K562 (cell line): ENCODE data around the gene ABCG2. TPM values are rescaled to one million over a fixed set of nuclear protein-coding genes. Genes with fewer than 3 reads are reported as not detected.

Source experiments
- ATAC-seq: fragments of 200-7000 bp; cut with Tn5 transposase; 3 replicates; pipeline ENCODE4 v1.9.1; 2020; ENCODE audit warnings: moderate library complexity
- BruUV-seq: library from RNA; stranded (reverse); fragments of 400-500 nt; replicated peaks from 2 replicates; lab custom pipeline; 2021; lab: Mats Ljungman, UMichigan
- CTCF ChIA-PET: fragments of 300-600 bp; formaldehyde crosslinking; extraction: SDS; loops from one replicate; lab custom pipeline; 2021; ENCODE audit warnings: low intra/inter-chr PET ratio; lab: Yijun Ruan, JAX
- POLR2A ChIA-PET: fragments of 300-600, 350-650 bp; sonication (Branson Sonifier 250); formaldehyde crosslinking; extraction: SDS; loops from one replicate; lab custom pipeline; 2021; ENCODE audit warnings: antibody characterized with exemption, inconsistent platforms; lab: Yijun Ruan, JAX
- DNase-seq, 4 experiments: peaks; one replicate each; pipeline versions ENCODE4 v3.0.0 to v3.0.0-alpha.2; 2011 to 2018; ENCODE audit warnings: low spot score in 3 of 4, mixed read lengths in 3 of 4; ENCODE audit errors: extremely low read depth in 1 of 4
- FAIRE-seq: peaks from 2 replicates; lab custom pipeline; 2011; peaks lifted over from hg19 to GRCh38; lab: Jason Lieb, UNC
- H2AFZ ChIP-seq: 2 replicates; pipeline ENCODE4 v1.6.0; 2011; ENCODE audit warnings: low read depth, low read length, control low read depth, inconsistent platforms
- H3K27ac ChIP-seq: fragments of 200-600 bp; 3 replicates; pipeline ENCODE4 v1.8.0; 2011; ENCODE audit warnings: low read depth, mild to moderate bottlenecking, control low read depth, inconsistent platforms, low read length, moderate library complexity, mixed read lengths; ENCODE audit errors: extremely low read depth
- H3K27me3 ChIP-seq, 2 experiments: fragments of 300-600 bp in 1 of 2; 2 replicates in 1 of 2; 3 replicates in 1 of 2; pipeline versions ENCODE4 v1.6.0 to v1.8.0; 2011; ENCODE audit warnings: inconsistent platforms in 2 of 2, low read length in 2 of 2, mild to moderate bottlenecking in 1 of 2, mixed read lengths in 1 of 2, moderate library complexity in 1 of 2; ENCODE audit not compliant: control insufficient read depth in 2 of 2, insufficient read depth in 2 of 2
- H3K36me3 ChIP-seq: fragments of 300-600 bp; 3 replicates; pipeline ENCODE4 v1.8.0; 2011; ENCODE audit warnings: mild to moderate bottlenecking, low read length, inconsistent platforms; ENCODE audit not compliant: control insufficient read depth, insufficient read depth
- H3K4me1 ChIP-seq, 2 experiments: fragments of 200-600 bp in 1 of 2; replicated peaks in 1 of 2; 2 replicates in 1 of 2; 3 replicates in 1 of 2; pipeline versions ENCODE4 v1.5.1 to v1.8.0; 2011; ENCODE audit warnings: inconsistent platforms in 2 of 2, low read length in 2 of 2, mild to moderate bottlenecking in 1 of 2, mixed read lengths in 1 of 2, moderate library complexity in 1 of 2; ENCODE audit not compliant: control insufficient read depth in 2 of 2, insufficient read depth in 2 of 2
- H3K4me2 ChIP-seq: 2 replicates; pipeline ENCODE4 v1.6.1; 2011; ENCODE audit warnings: low read length, control low read depth, inconsistent platforms, mixed read lengths; ENCODE audit not compliant: insufficient read depth
- H3K4me3 ChIP-seq: fragments of 200-600 bp; sonication (generic), shearing (Covaris generic); 2 replicates; pipeline ENCODE4 v1.5.1; 2016; ENCODE audit warnings: control low read depth, inconsistent platforms
- H3K79me2 ChIP-seq: fragments of 200-600 bp; 3 replicates; pipeline ENCODE4 v1.8.0; 2011; ENCODE audit warnings: low read length, inconsistent platforms; ENCODE audit not compliant: control insufficient read depth, insufficient read depth
- H3K9ac ChIP-seq, 2 experiments: 2 replicates each; pipeline versions ENCODE4 v1.6.0 to v1.6.1; 2011; ENCODE audit warnings: low read depth in 2 of 2, low read length in 2 of 2, control low read depth in 1 of 2, inconsistent platforms in 1 of 2, mild to moderate bottlenecking in 1 of 2, mixed read lengths in 1 of 2; ENCODE audit not compliant: insufficient read depth in 1 of 2
- H3K9me1 ChIP-seq: one replicate; pipeline ENCODE4 v1.6.0; 2011; ENCODE audit warnings: inconsistent platforms, mild to moderate bottlenecking, low read length, moderate library complexity; ENCODE audit not compliant: control insufficient read depth, insufficient read depth
- H3K9me3 ChIP-seq: replicated peaks from 2 replicates; pipeline ENCODE4 v1.5.1; 2011; ENCODE audit warnings: low read depth, low read length, inconsistent platforms; ENCODE audit not compliant: control insufficient read depth, insufficient read depth
- H4K20me1 ChIP-seq: replicated peaks from 2 replicates; pipeline ENCODE4 v1.6.1; 2011; ENCODE audit warnings: low read length, inconsistent platforms, mixed read lengths; ENCODE audit not compliant: control insufficient read depth, insufficient read depth
- BACH1 ChIP-seq: fragments of 200-800 bp; sonication (Bioruptor generic); IDR thresholded peaks from 2 replicates; pipeline ENCODE4 v1.6.1; 2016; ENCODE audit warnings: missing genetic modification characterization, missing compliant biosample characterization
- C11orf30 ChIP-seq: fragments of 450-650 bp; IDR thresholded peaks from 2 replicates; pipeline ENCODE4 v1.6.1; 2016; ENCODE audit warnings: low read depth, mild to moderate bottlenecking
- FOXJ3 ChIP-seq: sonication (generic); formaldehyde crosslinking; IDR thresholded peaks from 2 replicates; pipeline ENCODE4 v1.4.0; 2020; ENCODE audit warnings: mild to moderate bottlenecking, missing genetic modification reagents
- JUN ChIP-seq, 2 experiments: sonication (generic) in 1 of 2; formaldehyde crosslinking in 1 of 2; IDR thresholded peaks; 2 replicates each; pipeline versions ENCODE4 v1.6.1 to v1.8.0; 2012 to 2022; ENCODE audit warnings: borderline replicate concordance in 2 of 2, mild to moderate bottlenecking in 2 of 2, improper control_type of control experiment in 1 of 2, low read depth in 1 of 2, low read length in 1 of 2, missing genetic modification reagents in 1 of 2
- SMARCE1 ChIP-seq: fragments of 450-650 bp; IDR thresholded peaks from 2 replicates; pipeline ENCODE4 v1.7.1; 2016; ENCODE audit warnings: mild to moderate bottlenecking
- TARDBP ChIP-seq: fragments of 450-650 bp; IDR thresholded peaks from 2 replicates; pipeline ENCODE4 v1.6.1; 2016
- TEAD2 ChIP-seq: fragments of 450-650 bp; IDR thresholded peaks from 2 replicates; pipeline ENCODE4 v1.6.1; 2016; ENCODE audit warnings: missing genetic modification characterization, control low read depth, missing compliant biosample characterization
- ZNF274 ChIP-seq: IDR thresholded peaks from 2 replicates; pipeline ENCODE4 v1.6.1; 2011; ENCODE audit warnings: low read depth, mild to moderate bottlenecking, low read length, moderate library complexity, borderline replicate concordance
- ZNF449 ChIP-seq: fragments of 250-450 bp; sonication (Bioruptor Pico); IDR thresholded peaks from 2 replicates; pipeline ENCODE4 v1.8.0; 2022; ENCODE audit warnings: moderate library complexity, mild to moderate bottlenecking, inconsistent platforms
- WGBS: fragments of 100-300 bp; shearing (Covaris generic); methylation state at CpG from one replicate; pipeline ENCODE4 v1.1.6; 2016; ENCODE audit warnings: low coverage, mixed read lengths; ENCODE audit not compliant: insufficient coverage; ENCODE audit errors: missing lambda C conversion rate; 5-methylcytosine and 5-hydroxymethylcytosine counted together
- in situ Hi-C: fragments of 300-500 bp; cut with MboI; formaldehyde crosslinking; loops from 4 replicates; pipeline ENCODE4 v1.15.0; 2018; ENCODE audit warnings: inconsistent platforms, mixed read lengths
- intact Hi-C: fragments of 100-400 bp; cut with micrococcal nuclease; formaldehyde crosslinking; loops from 2 replicates; pipeline ENCODE4 v1.14.2; 2022
- polyA plus RNA-seq, 8 experiments: library from polyadenylated mRNA; depleted of rRNA in 4 of 8; stranded (reverse) in 5 of 8; unstranded in 3 of 8; fragments of >200 nt; fragmentation: Nextera tagmentation in 2 of 8; fragmentation: Illumina TruSeq in 1 of 8; extraction: Ambion mirVana in 2 of 8; extraction: Trizol in 1 of 8; gene quantifications; 2 replicates each; pipeline versions ENCODE4 v1.2.1 to v1.2.3, GENCODE V29; 2011 to 2014; ENCODE audit warnings: inconsistent platforms in 1 of 8, missing spikeins in 1 of 8
- total RNA-seq, 7 experiments: library from RNA; depleted of rRNA in 6 of 7; stranded (reverse); fragments of >200 nt in 6 of 7; fragmentation: Illumina TruSeq in 2 of 7; extraction: Trizol in 2 of 7; gene quantifications; 2 replicates each; pipeline versions ENCODE4 v1.2.1 to v1.2.3, GENCODE V29; 2011 to 2021; ENCODE audit warnings: low replicate concordance in 1 of 7
- TF ChIP-seq, protein P1 (sequence below): fragments of 450-650 bp; IDR thresholded peaks from 2 replicates; pipeline ENCODE4 v1.6.1; 2016; ENCODE audit warnings: mild to moderate bottlenecking

The ABCG2 gene
- total and polyA plus RNA-seq, 9 of the 15 experiments (the other 6 are each of a cell fraction or from before 2014, with no cell fraction given), result 0.01 to 0.36 (median 0.11) TPM; not detected in 4

DNA sequence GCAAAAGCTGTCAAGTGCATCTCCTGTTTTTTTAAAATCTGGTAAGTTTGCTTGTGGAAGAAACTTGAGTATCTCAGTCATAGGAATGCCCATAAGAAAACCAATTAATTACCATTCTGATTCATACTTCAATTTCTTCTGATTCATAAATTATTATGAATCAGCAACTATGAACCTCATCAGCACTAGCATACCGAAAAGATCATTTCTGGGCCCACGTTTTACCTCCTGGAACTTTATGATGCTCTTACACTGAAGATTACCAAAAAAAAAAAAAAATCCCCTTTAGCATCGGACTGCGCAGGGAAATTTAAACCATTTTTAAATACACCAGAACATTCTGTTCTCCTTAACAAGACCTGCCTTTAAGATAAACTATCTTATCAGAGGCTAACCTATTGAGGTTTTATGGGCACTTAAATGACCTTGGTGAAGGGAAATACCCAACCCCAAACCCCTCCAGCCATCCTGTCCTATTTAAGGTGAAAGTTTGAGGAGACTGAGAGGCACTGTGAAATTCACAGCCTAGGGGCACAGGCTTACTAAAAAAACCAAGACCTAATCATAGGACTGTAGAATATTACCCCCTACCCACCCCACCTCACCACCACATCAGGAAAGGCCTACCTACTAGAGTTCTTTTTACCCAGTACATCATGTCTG, 38.2 kb upstream of the ABCG2 start (continued):
- no peak for TF ChIP-seq ZNF449 (CRISPR knock-in tag)
- TF ChIP-seq FOXJ3 (CRISPR knock-in tag), result no peak
- TF ChIP-seq TEAD2 (tag), result no peak
- TF ChIP-seq ZNF274, result no peak

GRCh38 chr4:88196013-88196365, 37.5 kb upstream of the ABCG2 start:
- Histone ChIP-seq H3K9me3 (no peaks in the 10 kb centered on the region), H3K79me2 (no peaks in the 10 kb centered on the region), H3K4me1 (no peaks in the 10 kb centered on the region; a peak in 1 of 5 replicates), H3K27me3 (peaks cover 0 to 6% of the 10 kb centered on the region in 2 experiments; a peak in 1 of 5 replicates), H3K36me3 (no peaks in the 10 kb centered on the region), H2AFZ (no peak overlapping the region), H3K4me2 (no peak overlapping the region), H3K4me3 (no peak overlapping the region), H3K9me1 (no peaks in the 10 kb centered on the region), H3K27ac (no peak overlapping the region), H4K20me1 (no peaks in the 10 kb centered on the region), H3K9ac (no peak overlapping the region)
- in situ Hi-C loops (no loop called here), intact Hi-C loops (no loop called here)
- no peak for FAIRE-seq
- no TSS peak for BruUV-seq
- no peak for DNase-seq
- WGBS, result 6% methylated on average over 4 of the region's 4 CpGs
- ChIA-PET CTCF (no interaction called here), POLR2A (no interaction called here)
- TF ChIP-seq, protein P1, sequence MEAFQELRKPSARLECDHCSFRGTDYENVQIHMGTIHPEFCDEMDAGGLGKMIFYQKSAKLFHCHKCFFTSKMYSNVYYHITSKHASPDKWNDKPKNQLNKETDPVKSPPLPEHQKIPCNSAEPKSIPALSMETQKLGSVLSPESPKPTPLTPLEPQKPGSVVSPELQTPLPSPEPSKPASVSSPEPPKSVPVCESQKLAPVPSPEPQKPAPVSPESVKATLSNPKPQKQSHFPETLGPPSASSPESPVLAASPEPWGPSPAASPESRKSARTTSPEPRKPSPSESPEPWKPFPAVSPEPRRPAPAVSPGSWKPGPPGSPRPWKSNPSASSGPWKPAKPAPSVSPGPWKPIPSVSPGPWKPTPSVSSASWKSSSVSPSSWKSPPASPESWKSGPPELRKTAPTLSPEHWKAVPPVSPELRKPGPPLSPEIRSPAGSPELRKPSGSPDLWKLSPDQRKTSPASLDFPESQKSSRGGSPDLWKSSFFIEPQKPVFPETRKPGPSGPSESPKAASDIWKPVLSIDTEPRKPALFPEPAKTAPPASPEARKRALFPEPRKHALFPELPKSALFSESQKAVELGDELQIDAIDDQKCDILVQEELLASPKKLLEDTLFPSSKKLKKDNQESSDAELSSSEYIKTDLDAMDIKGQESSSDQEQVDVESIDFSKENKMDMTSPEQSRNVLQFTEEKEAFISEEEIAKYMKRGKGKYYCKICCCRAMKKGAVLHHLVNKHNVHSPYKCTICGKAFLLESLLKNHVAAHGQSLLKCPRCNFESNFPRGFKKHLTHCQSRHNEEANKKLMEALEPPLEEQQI, result no peak
- TF ChIP-seq TARDBP, result no peak
- TF ChIP-seq JUN (IDR thresholded peaks at IDR 0.05; ENCODE audit: borderline replicate concordance, low read depth, low read length), result no peak
- no peak for TF ChIP-seq JUN (CRISPR knock-in tag; IDR thresholded peaks at IDR 0.05; ENCODE audit: borderline replicate concordance)
- no peak for TF ChIP-seq C11orf30
- TF ChIP-seq BACH1, result no peak
- no peak for TF ChIP-seq SMARCE1
- ATAC-seq, result no peak
